A204.1 (cell line): ENCODE results near the gene MACROD2.
A peak's percentile ranks its signal among the peaks of the same experiment; 100 is the strongest.
"Not testable (repeated sequence)": the region's sequence is repeated elsewhere in the genome, so short reads cannot be mapped to it uniquely, and the experiment has no call there.

Source experiments
- FAIRE-seq: peaks from 2 replicates; lab custom pipeline; 2012; peaks lifted over from hg19 to GRCh38; lab: Jason Lieb, UNC

The MACROD2 gene

GRCh38 chr20:15119852-15120487 is 1124.7 kb downstream of the MACROD2 start:
- no peak for FAIRE-seq

- FAIRE-seq: no peak
Measured at GRCh38 chr20:15122613-15123012, 1127.3 kb downstream of the MACROD2 start.

GRCh38 chr20:15131176-15131575 is 1135.9 kb downstream of the MACROD2 start:
- no peak for FAIRE-seq

GRCh38 chr20:15138548-15139126 is 1143.3 kb downstream of the MACROD2 start:
- no peak for FAIRE-seq

- FAIRE-seq: no peak
Measured at GRCh38 chr20:15139522-15139921, 1144.2 kb downstream of the MACROD2 start.

- no peak for FAIRE-seq
Measured at GRCh38 chr20:15140286-15140685, 1145.0 kb downstream of the MACROD2 start.

- not testable (repeated sequence) for FAIRE-seq
Measured at GRCh38 chr20:15140940-15141339, 1145.6 kb downstream of the MACROD2 start.

GRCh38 chr20:15141861-15142260 is 1146.5 kb downstream of the MACROD2 start:
- FAIRE-seq: no peak

- FAIRE-seq: no peak
Measured at GRCh38 chr20:15143478-15143877, 1148.2 kb downstream of the MACROD2 start.

- no peak for FAIRE-seq
Measured at GRCh38 chr20:15144916-15145315, 1149.6 kb downstream of the MACROD2 start.

GRCh38 chr20:15146948-15147347 is 1151.6 kb downstream of the MACROD2 start:
- FAIRE-seq: no peak

GRCh38 chr20:15154070-15154469 is 1158.8 kb downstream of the MACROD2 start:
- no peak for FAIRE-seq

GRCh38 chr20:15155848-15156401 is 1160.6 kb downstream of the MACROD2 start:
- no peak for FAIRE-seq

- no peak for FAIRE-seq
Measured at GRCh38 chr20:15158533-15158932, 1163.2 kb downstream of the MACROD2 start.

- FAIRE-seq: no peak
Measured at GRCh38 chr20:15162079-15162647, 1166.8 kb downstream of the MACROD2 start.

- FAIRE-seq: no peak
Measured at GRCh38 chr20:15163632-15164031, 1168.3 kb downstream of the MACROD2 start.

- FAIRE-seq: no peak
Measured at GRCh38 chr20:15164726-15165125, 1169.4 kb downstream of the MACROD2 start.

- peak; percentile 97 for FAIRE-seq
Measured at GRCh38 chr20:15166744-15167143, 1171.4 kb downstream of the MACROD2 start.

- FAIRE-seq: no peak
Measured at GRCh38 chr20:15171016-15171415, 1175.7 kb downstream of the MACROD2 start.

- FAIRE-seq: no peak
Measured at GRCh38 chr20:15176929-15177328, 1181.6 kb downstream of the MACROD2 start.

- no peak for FAIRE-seq
Measured at GRCh38 chr20:15178581-15178980, 1183.3 kb downstream of the MACROD2 start.

GRCh38 chr20:15179381-15179780 is 1184.1 kb downstream of the MACROD2 start:
- no peak for FAIRE-seq

- FAIRE-seq: no peak
Measured at GRCh38 chr20:15179781-15180180, 1184.5 kb downstream of the MACROD2 start.

GRCh38 chr20:15185322-15185721 is 1190.0 kb downstream of the MACROD2 start:
- no peak for FAIRE-seq
